Measurements from ENCODE around the gene ATG12.
A peak's percentile ranks its signal among the peaks of the same experiment; 100 is the strongest.
"Not testable (repeated sequence)": the region's sequence is repeated elsewhere in the genome, so short reads cannot be mapped to it uniquely, and the experiment has no call there.

The ATG12 gene

GRCh38 chr5:115842089-115842935, 947 bp upstream of the ATG12 start:
- DNase-seq, result peak; percentile 21

- DNase-seq, result no peak
Measured at GRCh38 chr5:115840873-115841272, 492 bp downstream of the ATG12 start.

DNA sequence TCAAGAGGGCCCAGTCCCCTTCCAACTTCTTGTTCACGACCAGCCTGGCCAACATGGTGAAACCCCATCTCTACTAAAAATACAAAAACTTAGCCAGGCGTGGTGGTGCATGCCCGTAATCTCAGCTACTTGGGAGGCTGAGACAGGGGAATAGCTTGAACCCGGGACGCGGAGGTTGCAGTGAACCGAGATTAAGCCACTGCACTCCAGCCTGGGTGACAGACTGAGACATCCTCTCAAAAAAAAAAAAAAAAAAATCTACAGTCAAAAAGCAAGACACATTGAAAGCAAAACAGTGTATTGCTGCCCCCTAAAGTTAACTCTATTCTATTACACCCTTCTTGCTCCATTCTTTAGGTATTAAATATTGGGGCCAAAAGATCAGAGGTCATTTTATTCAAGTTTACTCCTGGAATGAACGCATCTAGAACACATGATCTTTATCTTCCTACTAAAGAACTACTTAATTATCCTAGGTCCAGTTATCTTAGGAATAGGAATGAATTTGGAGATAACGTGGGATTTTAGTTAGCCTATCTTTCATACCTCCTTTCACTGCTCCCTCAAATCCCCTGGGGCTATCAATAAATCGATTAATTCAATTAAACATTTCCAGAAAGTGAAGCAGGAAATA, 2.4 kb downstream of the ATG12 start:
- DNase-seq, result peak; percentile 65

DNA sequence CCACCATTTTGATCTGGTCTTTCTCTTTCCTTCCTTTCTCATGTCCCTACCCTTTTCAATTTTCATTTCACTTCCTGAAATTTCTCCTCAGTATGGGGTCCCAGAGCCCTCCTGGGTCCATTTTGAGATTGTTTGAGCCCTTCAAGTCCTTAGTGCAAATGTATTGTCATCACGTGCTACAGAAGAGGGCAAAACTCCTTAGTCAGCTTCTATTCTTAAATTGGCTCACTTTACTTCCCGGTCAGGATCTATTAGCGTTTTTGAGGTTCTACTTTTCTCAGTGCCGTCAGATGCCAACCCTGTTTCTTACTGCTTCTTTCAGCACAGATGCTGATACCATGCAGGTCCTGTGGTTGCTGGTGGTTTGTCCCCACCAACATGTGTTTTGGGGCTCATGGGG, 5.9 kb downstream of the ATG12 start:
- no peak for DNase-seq

DNA sequence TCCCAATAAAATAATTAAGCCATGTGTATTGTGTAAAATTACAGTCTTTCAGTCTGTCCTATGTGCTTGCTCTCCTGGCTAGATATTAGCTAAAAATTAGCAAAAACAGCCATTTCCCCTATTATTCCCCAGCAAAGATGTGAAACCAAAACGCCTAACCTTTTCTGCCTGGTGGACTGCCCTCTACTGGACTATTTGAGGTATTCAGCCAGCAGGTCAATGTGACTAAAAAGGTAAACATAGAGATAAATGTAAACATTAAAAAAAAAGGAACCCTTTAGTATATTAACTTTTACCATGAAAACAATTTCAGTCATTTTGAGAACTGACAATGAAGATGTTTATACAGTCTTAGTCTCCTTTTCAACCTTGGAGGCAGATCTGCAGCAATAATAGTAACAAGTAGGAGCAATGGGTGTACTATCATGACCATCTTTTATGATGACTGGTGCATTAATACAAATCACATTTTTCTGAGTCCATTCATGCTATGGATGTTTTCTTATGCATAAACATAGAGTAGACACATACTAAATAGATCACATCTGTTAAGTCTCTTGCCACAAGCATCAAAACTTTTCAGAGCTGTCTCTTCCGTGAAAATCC, 10.1 kb downstream of the ATG12 start:
- DNase-seq, result peak; percentile 25

DNA sequence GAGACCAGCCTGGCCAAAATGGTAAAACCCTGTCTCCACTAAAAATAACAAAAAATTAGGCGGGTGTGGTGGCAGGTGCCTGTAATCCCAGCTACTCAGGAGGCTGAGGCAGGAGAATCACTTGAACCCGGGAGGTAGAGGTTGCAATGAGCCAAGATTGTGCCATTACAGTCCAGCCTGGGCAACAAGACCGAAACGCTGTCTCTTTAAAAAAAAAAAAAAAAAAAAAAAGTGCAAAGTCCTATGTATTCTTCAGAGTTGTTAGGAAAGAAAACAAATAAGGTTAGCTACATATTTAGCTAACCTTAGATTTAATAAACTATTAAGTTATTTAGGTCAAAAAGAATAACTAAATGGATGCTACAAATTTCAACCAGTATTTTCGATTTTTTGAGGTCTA, 11.5 kb downstream of the ATG12 start:
- DNase-seq, result no peak

- no peak for DNase-seq
Measured at GRCh38 chr5:115825948-115826347, 15.4 kb downstream of the ATG12 start.

- not testable (repeated sequence) for DNase-seq
Measured at GRCh38 chr5:115824983-115825382, 16.4 kb downstream of the ATG12 start.

GRCh38 chr5:115820846-115821245, 20.5 kb downstream of the ATG12 start:
- no peak for DNase-seq

DNA sequence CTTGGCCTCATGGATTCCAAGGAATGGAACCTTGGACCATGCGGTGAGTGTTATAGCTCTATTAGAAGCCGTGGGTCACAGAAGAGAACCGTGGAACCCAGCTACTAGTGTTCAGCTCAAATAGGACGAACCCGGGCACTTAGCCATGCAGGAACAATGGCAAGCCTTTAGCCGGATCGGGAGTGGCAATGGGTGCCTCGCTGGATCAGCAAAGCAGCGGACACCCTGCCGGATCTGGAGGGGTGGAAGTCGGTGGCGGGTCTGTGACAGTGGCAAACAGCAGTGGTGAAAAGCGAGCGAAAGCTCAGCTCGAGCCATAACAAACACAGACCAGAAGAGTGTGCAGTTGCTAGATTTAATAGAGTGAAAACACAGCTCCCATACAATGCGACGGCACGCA, 22.5 kb downstream of the ATG12 start:
- DNase-seq, result no peak

DNA sequence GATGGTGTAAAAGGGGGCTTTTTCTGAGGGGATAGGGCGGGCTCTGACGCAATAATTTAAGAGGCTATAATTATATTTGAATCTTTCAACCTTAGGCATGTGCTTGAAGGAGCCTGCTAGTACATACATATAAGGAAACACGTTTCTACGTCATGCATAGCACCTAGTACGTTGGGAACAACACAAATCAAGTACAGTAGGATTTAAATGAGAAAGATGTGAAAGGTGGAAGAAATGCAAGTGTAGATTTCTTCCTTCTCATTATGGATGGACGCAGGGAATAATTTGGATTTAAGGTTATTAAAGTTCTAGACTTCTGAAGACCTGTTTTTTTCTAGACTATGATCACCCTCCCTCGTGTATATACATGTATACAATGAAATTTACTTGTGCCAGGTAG, 24.0 kb downstream of the ATG12 start:
- DNase-seq, result no peak

DNA sequence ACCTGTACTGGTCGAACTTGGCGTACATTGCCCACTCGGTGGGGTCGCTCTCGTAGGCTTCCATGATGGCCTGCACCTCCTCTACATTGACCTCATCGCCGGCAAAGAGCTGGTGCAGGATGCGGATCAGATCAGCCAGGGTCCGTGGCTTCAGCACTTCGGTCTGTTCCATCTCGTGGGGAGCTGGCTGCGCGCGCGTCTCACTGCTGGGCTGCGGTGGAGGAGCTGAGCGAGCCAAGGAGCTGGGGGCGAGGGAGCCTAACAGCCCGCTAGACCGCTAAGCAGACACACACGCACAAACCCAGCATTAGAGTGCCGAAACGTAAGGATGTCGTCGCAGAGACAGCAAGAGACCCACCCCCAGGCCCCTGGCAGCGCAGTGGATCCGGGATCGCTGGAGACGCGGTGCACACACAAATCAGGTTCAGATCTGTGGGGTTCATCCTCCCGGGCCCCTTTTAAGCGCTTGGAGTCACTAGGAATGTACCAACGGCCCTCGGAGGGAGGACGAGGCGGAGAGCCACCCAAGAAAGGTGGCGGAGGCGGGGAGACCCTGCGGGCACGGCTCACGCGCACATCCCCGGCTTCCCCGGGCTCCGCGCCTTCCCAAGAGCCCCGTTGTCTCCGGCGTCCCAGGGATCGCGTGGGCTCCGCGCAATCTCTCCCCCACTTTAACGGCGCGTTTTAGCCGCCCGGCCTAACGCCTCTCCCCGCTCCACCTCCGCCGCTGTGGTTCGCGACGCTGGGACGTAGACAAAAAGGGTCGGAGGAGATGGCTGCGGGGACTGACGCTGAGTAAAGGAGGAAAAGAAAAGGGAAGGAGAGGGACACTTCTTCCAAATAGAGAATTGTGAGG, 24.9 kb downstream of the ATG12 start, which contains the start of gene CDO1:
Gene CDO1 (minus strand): TSS at position 434 of the 856 bp plus-strand sequence. CDS start 262 bp downstream, at position 172.
- peak; percentile 1 for DNase-seq

GRCh38 chr5:115815693-115816225, 25.6 kb downstream of the ATG12 start:
- no peak for DNase-seq

DNA sequence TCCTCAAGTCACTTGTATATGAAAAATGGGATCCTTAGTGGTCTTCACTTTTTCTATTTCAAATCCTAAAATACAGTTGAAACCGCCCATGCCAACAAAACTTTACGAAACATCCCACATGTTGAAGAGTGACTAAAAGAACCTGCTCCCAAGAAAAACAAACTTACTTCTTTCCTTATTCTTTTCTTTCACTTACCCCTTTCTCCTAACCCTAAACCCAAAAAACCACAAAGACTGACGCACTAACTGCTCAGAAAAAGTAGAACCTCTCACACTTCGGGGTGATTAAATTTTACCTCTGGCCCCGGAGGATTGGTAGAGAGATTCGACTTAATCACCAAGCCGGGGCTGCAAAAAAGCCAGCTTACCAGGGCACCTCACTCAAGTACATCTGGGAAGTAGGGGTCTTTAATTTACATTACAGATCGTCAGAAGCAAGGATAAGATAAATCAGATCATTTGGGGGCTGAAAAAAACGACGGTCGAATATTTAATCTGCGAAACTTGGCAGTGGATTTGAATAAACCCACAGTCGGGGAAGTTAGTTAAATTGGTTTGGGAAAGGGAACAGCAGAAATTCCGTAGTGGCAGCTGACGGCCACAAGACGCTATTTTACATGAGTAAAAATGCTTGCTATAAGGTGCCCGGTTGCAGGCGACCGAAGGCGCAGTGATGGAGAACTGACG, 26.2 kb downstream of the ATG12 start:
- DNase-seq, result no peak

DNA sequence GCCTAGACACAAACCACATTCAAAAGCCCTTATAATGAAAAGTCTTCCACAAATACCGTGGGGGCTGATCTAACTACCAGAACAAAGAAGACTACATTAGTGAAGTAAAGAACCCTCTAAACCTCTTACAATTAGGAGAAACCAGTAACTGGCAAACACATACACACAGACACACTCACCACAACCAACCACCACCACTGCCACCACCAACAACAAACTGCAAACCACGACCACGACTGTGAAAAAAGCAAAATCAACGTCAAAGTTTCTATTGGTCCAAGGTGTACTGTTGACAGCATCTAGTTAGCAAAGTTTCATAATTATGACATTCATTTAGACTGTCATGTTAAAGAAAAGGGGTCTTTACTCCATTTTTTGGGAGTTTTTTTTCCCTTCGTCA, 27.6 kb downstream of the ATG12 start:
- DNase-seq, result no peak

DNA sequence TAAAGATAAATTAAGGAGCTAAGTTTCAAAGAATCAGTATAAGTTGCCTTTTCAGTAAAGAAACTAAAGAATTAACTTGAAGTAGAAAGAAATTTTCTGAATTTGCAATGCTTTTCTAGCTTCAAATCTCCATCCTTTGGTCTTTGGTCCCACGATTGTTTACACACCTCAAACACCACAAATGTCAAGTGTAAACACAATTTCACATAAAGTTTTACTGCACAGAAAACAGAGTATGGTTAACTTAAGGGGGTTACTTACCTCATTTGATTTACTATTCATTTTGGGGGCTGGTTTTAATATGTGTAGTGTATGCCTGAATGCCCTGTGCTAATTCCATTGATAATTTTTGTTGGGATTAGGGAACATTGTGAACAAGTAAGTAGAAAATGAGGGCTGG, 29.0 kb downstream of the ATG12 start:
- DNase-seq, result no peak

DNA sequence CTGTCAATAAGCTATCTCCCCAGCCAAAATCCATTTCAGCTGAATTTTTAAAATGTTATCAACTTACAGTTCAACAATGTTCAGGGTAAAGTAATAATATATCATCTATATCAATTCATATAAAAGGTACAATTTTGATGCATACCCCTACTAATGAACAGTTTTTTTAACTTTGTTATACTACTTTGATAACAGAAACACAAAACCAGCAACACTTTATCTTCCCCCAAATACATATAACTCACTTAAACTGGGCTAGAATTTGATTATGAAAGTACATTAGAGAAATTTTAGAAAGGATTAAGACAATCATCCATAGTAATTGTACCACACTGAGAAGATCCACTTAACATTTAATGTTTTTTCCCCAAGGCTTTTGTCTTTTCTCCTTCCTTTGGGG, 30.0 kb downstream of the ATG12 start:
- no peak for DNase-seq

GRCh38 chr5:115810761-115811160, 30.6 kb downstream of the ATG12 start:
- DNase-seq, result no peak

DNA sequence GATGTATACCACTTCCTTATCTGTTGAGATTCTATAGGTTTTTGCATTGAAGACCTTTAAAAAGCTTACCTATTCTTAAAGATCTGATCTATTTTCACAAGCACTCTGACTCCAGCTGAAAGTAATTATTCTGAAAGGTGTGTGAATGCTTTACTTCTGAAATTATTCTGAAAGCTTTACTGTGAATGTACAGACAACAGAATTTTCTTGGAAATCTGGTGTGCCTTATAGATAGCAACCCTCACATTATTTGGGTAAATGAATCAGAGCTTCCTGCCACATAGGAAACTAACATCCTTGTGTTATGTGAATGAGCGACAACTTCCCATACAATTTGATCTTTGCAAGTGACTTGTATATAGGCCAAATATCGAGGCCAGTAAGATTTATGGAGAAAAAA, 31.4 kb downstream of the ATG12 start:
- DNase-seq, result no peak

DNA sequence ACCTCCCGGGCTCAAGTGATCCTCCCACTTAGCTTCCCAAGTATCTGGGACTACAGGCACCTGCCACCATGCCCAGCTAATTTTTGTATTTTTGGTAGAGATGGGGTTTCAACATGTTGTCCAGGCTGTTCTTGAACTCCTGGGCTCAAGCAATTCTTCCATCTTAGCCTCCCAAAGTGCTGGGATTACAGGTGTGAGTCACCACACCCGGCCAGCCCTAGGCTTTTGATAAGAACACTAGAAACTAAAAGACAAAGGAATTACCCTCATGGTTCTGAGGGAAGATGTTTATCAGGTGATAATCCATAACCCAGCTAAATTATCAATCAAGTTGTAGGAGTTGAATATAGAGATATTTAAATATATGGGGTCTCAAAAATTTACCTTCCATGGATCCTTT, 33.3 kb downstream of the ATG12 start:
- not testable (repeated sequence) for DNase-seq

DNA sequence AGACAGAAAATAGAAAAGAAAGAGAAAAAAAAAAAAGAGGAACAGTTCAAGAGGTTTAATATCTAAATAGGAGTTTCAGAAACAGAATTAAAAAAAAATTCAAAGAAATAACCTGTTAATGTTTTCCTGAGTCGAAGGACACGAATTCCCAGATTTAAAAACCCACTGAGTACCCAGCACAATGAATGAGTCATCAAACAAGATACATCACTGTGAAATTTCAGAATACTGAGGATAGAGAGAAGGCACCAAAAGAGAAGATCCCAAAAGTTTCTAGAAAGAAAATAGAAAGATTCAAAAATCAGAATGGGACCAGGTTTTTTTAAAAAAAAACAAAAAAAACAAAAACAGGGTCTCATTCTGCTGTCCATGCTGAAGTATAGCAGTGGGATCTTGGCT, 33.7 kb downstream of the ATG12 start:
- DNase-seq, result no peak
